H9 (cell line): Measurements from ENCODE around the gene USP44. TPM values are rescaled to one million over a fixed set of nuclear protein-coding genes. Genes with fewer than 3 reads are reported as not detected.

Experiments used
- DNase-seq: peaks from one replicate; pipeline ENCODE4 v3.0.0-alpha.2; 2017
- H2AFZ ChIP-seq: one replicate; pipeline ENCODE4 v1.6.1; 2013; ENCODE audit warnings: mild to moderate bottlenecking, low read length, control low read depth, moderate library complexity
- H2AK5ac ChIP-seq: 2 replicates; pipeline ENCODE4 v1.6.1; 2013; ENCODE audit warnings: low read length, control low read depth, mixed read lengths; ENCODE audit not compliant: insufficient read length
- H2BK120ac ChIP-seq: one replicate; pipeline ENCODE4 v1.6.1; 2013; ENCODE audit warnings: low read depth, mild to moderate bottlenecking, low read length, control low read depth, inconsistent platforms; ENCODE audit not compliant: poor library complexity, severe bottlenecking
- H2BK12ac ChIP-seq: 2 replicates; pipeline ENCODE4 v1.6.1; 2013; ENCODE audit warnings: low read length, control low read depth, mixed read lengths, low read depth; ENCODE audit not compliant: insufficient read length
- H2BK15ac ChIP-seq: 2 replicates; pipeline ENCODE4 v1.6.1; 2013; ENCODE audit warnings: low read depth, low read length, control low read depth
- H2BK20ac ChIP-seq: one replicate; pipeline ENCODE4 v1.6.1; 2013; ENCODE audit warnings: low read depth, mild to moderate bottlenecking, low read length, control low read depth, inconsistent platforms; ENCODE audit not compliant: poor library complexity, severe bottlenecking
- H2BK5ac ChIP-seq: 2 replicates; pipeline ENCODE4 v1.6.1; 2013; ENCODE audit warnings: low read length, control low read depth, mixed read lengths; ENCODE audit not compliant: insufficient read length
- H3K14ac ChIP-seq: 2 replicates; pipeline ENCODE4 v1.6.1; 2013; ENCODE audit warnings: low read length, control low read depth; ENCODE audit not compliant: insufficient read depth
- H3K18ac ChIP-seq: 2 replicates; pipeline ENCODE4 v1.6.1; 2013; ENCODE audit warnings: low read depth, mild to moderate bottlenecking, mixed read lengths, low read length, control low read depth; ENCODE audit not compliant: insufficient read length
- H3K23ac ChIP-seq: 2 replicates; pipeline ENCODE4 v1.6.1; 2013; ENCODE audit warnings: low read length, control low read depth, mixed read lengths, low read depth; ENCODE audit not compliant: insufficient read length
- H3K23me2 ChIP-seq: 2 replicates; pipeline ENCODE4 v1.6.1; 2013; ENCODE audit warnings: low read depth, mild to moderate bottlenecking, mixed read lengths, low read length, control low read depth; ENCODE audit not compliant: insufficient read length, poor library complexity, severe bottlenecking
- H3K27ac ChIP-seq: 2 replicates; pipeline ENCODE4 v1.5.1; 2013; ENCODE audit warnings: low read length, control low read depth, mixed read lengths, low read depth; ENCODE audit not compliant: insufficient read length
- H3K27me3 ChIP-seq: 2 replicates; pipeline ENCODE4 v1.6.1; 2013; ENCODE audit warnings: low read length, control low read depth, inconsistent platforms; ENCODE audit not compliant: insufficient read depth
- H3K4ac ChIP-seq: 2 replicates; pipeline ENCODE4 v1.6.1; 2013; ENCODE audit warnings: low read depth, mild to moderate bottlenecking, control low read depth, inconsistent platforms, low read length, moderate library complexity
- H3K4me1 ChIP-seq: 2 replicates; pipeline ENCODE4 v1.6.1; 2013; ENCODE audit warnings: low read length, control low read depth, inconsistent platforms; ENCODE audit not compliant: insufficient read depth
- H3K4me2 ChIP-seq: 2 replicates; pipeline ENCODE4 v1.6.1; 2013; ENCODE audit warnings: low read length, control low read depth, mixed read lengths; ENCODE audit not compliant: insufficient read length, insufficient read depth
- H3K56ac ChIP-seq: 2 replicates; pipeline ENCODE4 v1.6.1; 2013; ENCODE audit warnings: low read depth, mild to moderate bottlenecking, mixed read lengths, low read length, control low read depth; ENCODE audit not compliant: insufficient read length
- H3K79me1 ChIP-seq: 2 replicates; pipeline ENCODE4 v1.6.1; 2013; ENCODE audit warnings: low read depth, mild to moderate bottlenecking, moderate library complexity, low read length, control low read depth, inconsistent platforms; ENCODE audit not compliant: insufficient read depth, poor library complexity, severe bottlenecking
- H3K79me2 ChIP-seq: 2 replicates; pipeline ENCODE4 v1.6.1; 2013; ENCODE audit warnings: low read length, control low read depth, inconsistent platforms; ENCODE audit not compliant: insufficient read depth
- H3K9ac ChIP-seq: 2 replicates; pipeline ENCODE4 v1.6.1; 2013; ENCODE audit warnings: low read length, control low read depth, mixed read lengths; ENCODE audit not compliant: insufficient read length; ENCODE audit errors: extremely low read depth
- H3K9me3 ChIP-seq: one replicate; pipeline ENCODE4 v1.6.1; 2013; ENCODE audit warnings: low read depth, low read length, inconsistent platforms; ENCODE audit not compliant: control insufficient read depth
- H3T11ph ChIP-seq: one replicate; pipeline ENCODE4 v1.6.1; 2013; ENCODE audit warnings: mild to moderate bottlenecking, low read length, control low read depth, inconsistent platforms
- H4K20me1 ChIP-seq: one replicate; pipeline ENCODE4 v1.6.1; 2013; ENCODE audit not compliant: control insufficient read depth, insufficient read length, insufficient read depth
- H4K5ac ChIP-seq: 2 replicates; pipeline ENCODE4 v1.6.1; 2013; ENCODE audit warnings: low read depth, mild to moderate bottlenecking, mixed read lengths, low read length, control low read depth; ENCODE audit not compliant: insufficient read length
- H4K8ac ChIP-seq: replicated peaks from 2 replicates; pipeline ENCODE4 v1.6.1; 2013; ENCODE audit warnings: low read length, control low read depth, mixed read lengths, low read depth; ENCODE audit not compliant: insufficient read length
- H4K91ac ChIP-seq: 2 replicates; pipeline ENCODE4 v1.6.1; 2013; ENCODE audit warnings: low read depth, mild to moderate bottlenecking, moderate library complexity, mixed read lengths, low read length, control low read depth; ENCODE audit not compliant: insufficient read length
- H3K27ac Mint-ChIP-seq, 3 experiments: 2 replicates in 2 of 3; 3 replicates in 1 of 3; pipeline ENCODE4 v1.8.0; 2020 to 2021; ENCODE audit warnings: mixed read lengths in 3 of 3, mild to moderate bottlenecking in 1 of 3, moderate library complexity in 1 of 3
- H3K27me3 Mint-ChIP-seq: 2 replicates; pipeline ENCODE4 v1.8.0; 2021; ENCODE audit warnings: low read depth, mild to moderate bottlenecking, moderate library complexity, mixed read lengths
- H3K36me3 Mint-ChIP-seq, 3 experiments: 2 replicates in 2 of 3; 3 replicates in 1 of 3; pipeline ENCODE4 v1.8.0; 2020 to 2021; ENCODE audit warnings: low read depth in 3 of 3, mixed read lengths in 3 of 3; ENCODE audit not compliant: insufficient read depth in 1 of 3
- H3K4me1 Mint-ChIP-seq, 2 experiments: 2 replicates each; pipeline ENCODE4 v1.8.0; 2020; ENCODE audit warnings: mixed read lengths in 2 of 2
- H3K4me3 Mint-ChIP-seq, 2 experiments: 2 replicates in 1 of 2; 3 replicates in 1 of 2; pipeline ENCODE4 v1.8.0; 2020 to 2021; ENCODE audit warnings: mild to moderate bottlenecking in 2 of 2, mixed read lengths in 2 of 2, moderate library complexity in 1 of 2
- H3K9me3 Mint-ChIP-seq, 2 experiments: 2 replicates in 1 of 2; 3 replicates in 1 of 2; pipeline ENCODE4 v1.8.0; 2020; ENCODE audit warnings: mild to moderate bottlenecking in 2 of 2, mixed read lengths in 2 of 2, moderate library complexity in 1 of 2
- WGBS: extraction: QIAGEN DNeasy Blood & Tissue Kit; methylation state at CpG from one replicate; pipeline ENCODE4 v1.1.7; 2013; ENCODE audit warnings: missing lambda C conversion rate, low lambda C conversion rate, mixed read lengths; ENCODE audit not compliant: insufficient read length; ENCODE audit errors: extremely low coverage; 5-methylcytosine and 5-hydroxymethylcytosine counted together
- total RNA-seq: library from RNA; stranded (reverse); gene quantifications from 2 replicates; pipeline ENCODE4 v1.2.1, GENCODE V29; 2021
- TF ChIP-seq, protein P1 (sequence below): fragments of 200-600 bp; sonication (generic); conservative IDR thresholded peaks from 3 replicates; pipeline ENCODE4 v1.8.0; 2021; ENCODE audit warnings: antibody characterized with exemption, mild to moderate bottlenecking

The USP44 gene
- total RNA-seq, 1 experiment from 2014 or later: 185 TPM

DNA sequence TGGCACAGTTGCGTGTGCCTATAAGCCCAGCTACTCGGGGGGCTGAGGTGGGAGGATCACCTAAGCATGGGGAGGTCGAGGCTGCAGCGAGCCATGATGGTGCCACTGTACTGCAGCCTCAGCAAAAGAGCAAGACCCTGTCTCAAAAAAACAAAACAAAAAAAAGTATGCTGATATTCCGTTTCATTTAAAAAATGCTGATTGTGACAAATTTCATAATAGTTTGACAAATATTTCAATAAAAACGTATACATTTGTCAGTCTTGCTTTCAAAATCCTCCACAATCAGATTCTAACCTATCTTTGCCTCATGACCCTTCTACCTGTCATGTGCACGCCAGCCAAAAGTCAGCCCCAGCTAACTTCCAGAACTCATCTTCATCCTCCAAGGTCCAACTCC lies 9.8 kb downstream of the USP44 start:
- no peaks in the 10 kb centered on the region for H3K27me3 Mint-ChIP-seq
- Histone ChIP-seq H3K79me2 (peaks cover 40% of the 10 kb centered on the region), H3K4ac (no peak overlapping the region), H3K27me3 (no peaks in the 10 kb centered on the region), H3K4me1 (peaks cover 10% of the 10 kb centered on the region), H3T11ph (no peak overlapping the region), H3K79me1 (peaks cover 6% of the 10 kb centered on the region), H2BK20ac (peak overlapping the region; percentile 90), H2AK5ac (no peak overlapping the region), H3K18ac (no peak overlapping the region), H2BK120ac (no peak overlapping the region), H3K23ac (no peak overlapping the region), H2BK15ac (no peak overlapping the region), H4K91ac (no peak overlapping the region), H3K4me2 (no peak overlapping the region), H2AFZ (no peak overlapping the region), H3K23me2 (no peaks in the 10 kb centered on the region), H2BK5ac (no peak overlapping the region), H3K9ac (no peak overlapping the region), H3K14ac (no peak overlapping the region), H4K5ac (no peak overlapping the region), H3K9me3 (no peaks in the 10 kb centered on the region), H3K56ac (no peak overlapping the region), H4K20me1 (no peaks in the 10 kb centered on the region), H3K27ac (no peak overlapping the region), H4K8ac (no peak overlapping the region), H2BK12ac (no peak overlapping the region)
- H3K27ac Mint-ChIP-seq: peak overlapping the region in 2 of 3 experiments; percentile 74 to 82; a peak in 4 of 7 replicates
- no peaks in the 10 kb centered on the region for H3K9me3 Mint-ChIP-seq
- peaks cover 47 to 58% of the 10 kb centered on the region in 2 experiments for H3K4me1 Mint-ChIP-seq
- no peak overlapping the region; a peak in 1 of 5 replicates for H3K4me3 Mint-ChIP-seq
- WGBS: no CpG with 5 or more reads among the region's 7 CpGs
- H3K36me3 Mint-ChIP-seq: peaks cover 17 to 30% (median 18%) of the 10 kb centered on the region in 3 experiments; a peak in 6 of 7 replicates
- TF ChIP-seq, protein P1, sequence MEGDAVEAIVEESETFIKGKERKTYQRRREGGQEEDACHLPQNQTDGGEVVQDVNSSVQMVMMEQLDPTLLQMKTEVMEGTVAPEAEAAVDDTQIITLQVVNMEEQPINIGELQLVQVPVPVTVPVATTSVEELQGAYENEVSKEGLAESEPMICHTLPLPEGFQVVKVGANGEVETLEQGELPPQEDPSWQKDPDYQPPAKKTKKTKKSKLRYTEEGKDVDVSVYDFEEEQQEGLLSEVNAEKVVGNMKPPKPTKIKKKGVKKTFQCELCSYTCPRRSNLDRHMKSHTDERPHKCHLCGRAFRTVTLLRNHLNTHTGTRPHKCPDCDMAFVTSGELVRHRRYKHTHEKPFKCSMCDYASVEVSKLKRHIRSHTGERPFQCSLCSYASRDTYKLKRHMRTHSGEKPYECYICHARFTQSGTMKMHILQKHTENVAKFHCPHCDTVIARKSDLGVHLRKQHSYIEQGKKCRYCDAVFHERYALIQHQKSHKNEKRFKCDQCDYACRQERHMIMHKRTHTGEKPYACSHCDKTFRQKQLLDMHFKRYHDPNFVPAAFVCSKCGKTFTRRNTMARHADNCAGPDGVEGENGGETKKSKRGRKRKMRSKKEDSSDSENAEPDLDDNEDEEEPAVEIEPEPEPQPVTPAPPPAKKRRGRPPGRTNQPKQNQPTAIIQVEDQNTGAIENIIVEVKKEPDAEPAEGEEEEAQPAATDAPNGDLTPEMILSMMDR: no peak
- no peak for DNase-seq
